GM12878 (cell line): ENCODE measurements around the gene TM4SF1. TPM values are rescaled to one million over a fixed set of nuclear protein-coding genes. Genes with fewer than 3 reads are reported as not detected.

Experiments
- ATAC-seq: fragments of 200-7000 bp; cut with Tn5 transposase; 3 replicates; pipeline ENCODE4 v1.9.1; 2020; ENCODE audit warnings: mild to moderate bottlenecking, moderate library complexity
- BruUV-seq: library from RNA; stranded (reverse); fragments of 400-500 nt; replicated peaks from 2 replicates; lab custom pipeline; 2021; lab: Mats Ljungman, UMichigan
- CTCF ChIA-PET: fragments of 300-600 bp; sonication (Branson Sonifier 250); formaldehyde crosslinking; extraction: SDS; loops from one replicate; lab custom pipeline; 2021; ENCODE audit warnings: inconsistent platforms; lab: Yijun Ruan, JAX
- POLR2A ChIA-PET: fragments of 350-600 bp; formaldehyde crosslinking; extraction: SDS; loops from one replicate; lab custom pipeline; 2021; ENCODE audit warnings: inconsistent platforms; lab: Charles Lee
- RAD21 ChIA-PET: fragments of 300-600 bp; sonication (Branson Sonifier 250); formaldehyde crosslinking; loops from one replicate; lab custom pipeline; 2023; ENCODE audit warnings: antibody characterized with exemption; ENCODE audit not compliant: unreplicated experiment; lab: Charles Lee
- SMC1A ChIA-PET: fragments of 300-600 bp; sonication (Branson Sonifier 250); formaldehyde crosslinking; loops from one replicate; lab custom pipeline; 2023; ENCODE audit not compliant: unreplicated experiment, uncharacterized antibody; lab: Charles Lee
- DNase-seq: peaks from one replicate; pipeline ENCODE4 v3.0.0-alpha.2; 2011; ENCODE audit warnings: low read depth, low spot score
- FAIRE-seq: peaks from 3 replicates; lab custom pipeline; 2011; peaks lifted over from hg19 to GRCh38; lab: Jason Lieb, UNC
- H2AFZ ChIP-seq: 2 replicates; pipeline ENCODE4 v1.6.0; 2011; ENCODE audit warnings: low read depth, low read length, control low read depth; ENCODE audit not compliant: control insufficient read depth
- H3K27ac ChIP-seq: 2 replicates; pipeline ENCODE4 v1.5.1; 2011; ENCODE audit warnings: control low read depth; ENCODE audit not compliant: control insufficient read depth, insufficient read depth
- H3K27me3 ChIP-seq, 2 experiments: replicated peaks in 1 of 2; 2 replicates each; pipeline versions ENCODE4 v1.6.0 to v1.6.1; 2011; ENCODE audit warnings: low read length in 1 of 2; ENCODE audit not compliant: control insufficient read depth in 2 of 2, insufficient read depth in 2 of 2
- H3K36me3 ChIP-seq, 2 experiments: 2 replicates each; pipeline ENCODE4 v1.5.1; 2011; ENCODE audit warnings: low read length in 1 of 2; ENCODE audit not compliant: control insufficient read depth in 2 of 2, insufficient read depth in 2 of 2
- H3K4me1 ChIP-seq: 2 replicates; pipeline ENCODE4 v1.6.1; 2011; ENCODE audit warnings: mild to moderate bottlenecking, low read length, moderate library complexity, mixed read lengths; ENCODE audit not compliant: control insufficient read depth, insufficient read depth
- H3K4me2 ChIP-seq: 2 replicates; pipeline ENCODE4 v1.6.0; 2011; ENCODE audit warnings: control low read depth; ENCODE audit not compliant: control insufficient read depth, insufficient read depth
- H3K4me3 ChIP-seq: fragments of 200-600 bp; sonication (generic); 2 replicates; pipeline ENCODE4 v1.5.1; 2016
- H3K79me2 ChIP-seq: 2 replicates; pipeline ENCODE4 v1.6.0; 2011; ENCODE audit warnings: low read length; ENCODE audit not compliant: control insufficient read depth, insufficient read depth
- H3K9ac ChIP-seq: 2 replicates; pipeline ENCODE4 v1.8.0; 2011; ENCODE audit warnings: low read length, control low read depth, mixed read lengths; ENCODE audit not compliant: control insufficient read depth, insufficient read depth
- H3K9me3 ChIP-seq: replicated peaks from 3 replicates; pipeline ENCODE4 v1.5.1; 2011; ENCODE audit warnings: mild to moderate bottlenecking, low read length; ENCODE audit not compliant: control insufficient read depth, insufficient read depth
- H4K20me1 ChIP-seq: 2 replicates; pipeline ENCODE4 v1.6.0; 2011; ENCODE audit not compliant: control insufficient read depth, insufficient read depth
- PML ChIP-seq: IDR thresholded peaks from 2 replicates; pipeline ENCODE4 v1.6.1; 2012; ENCODE audit warnings: low read length, inconsistent platforms
- WGBS: methylation state at CpG from one replicate; pipeline ENCODE4 v1.1.6; 2016; ENCODE audit warnings: low lambda C conversion rate; ENCODE audit not compliant: insufficient replicate concordance, insufficient coverage; ENCODE audit errors: missing lambda C conversion rate; 5-methylcytosine and 5-hydroxymethylcytosine counted together
- in situ Hi-C: fragments of 300-500 bp; cut with MboI; formaldehyde crosslinking; loops from 9 replicates; pipeline ENCODE4 v1.14.3; 2018; ENCODE audit warnings: mixed read lengths
- intact Hi-C: fragments of 100-400 bp; cut with micrococcal nuclease; formaldehyde crosslinking; loops from one replicate; pipeline ENCODE4 v1.14.2; 2022; ENCODE audit not compliant: unreplicated experiment
- polyA plus RNA-seq, 11 experiments: library from polyadenylated mRNA; depleted of rRNA in 4 of 11; unstranded in 6 of 11; stranded (reverse) in 5 of 11; fragments of >200 nt; fragmentation: Nextera tagmentation in 4 of 11; fragmentation: Illumina TruSeq in 1 of 11; extraction: Ambion mirVana in 4 of 11; extraction: Trizol in 1 of 11; gene quantifications; 1 replicate in 1 of 11; 2 replicates in 10 of 11; pipeline versions ENCODE4 v1.2.1 to v1.2.3, GENCODE V29; 2011 to 2016; ENCODE audit warnings: inconsistent platforms in 2 of 11, missing spikeins in 2 of 11, low read depth in 1 of 11
- total RNA-seq, 4 experiments: library from RNA; depleted of rRNA in 3 of 4; stranded (reverse); fragments of >200 nt in 3 of 4; fragmentation: Illumina TruSeq in 1 of 4; extraction: Trizol in 1 of 4; gene quantifications; 2 replicates each; pipeline versions ENCODE4 v1.2.1 to v1.2.3, GENCODE V29; 2013 to 2021
- TF ChIP-seq, protein P1 (sequence below): fragments of 450-650 bp; IDR thresholded peaks from 2 replicates; pipeline ENCODE4 v1.6.1; 2017; ENCODE audit warnings: antibody characterized with exemption, mild to moderate bottlenecking, moderate library complexity

TM4SF1 gene
- total and polyA plus RNA-seq, 10 of the 15 experiments (the other 5 are each of a cell fraction or from before 2014, with no cell fraction given): 0.05 to 1.2 TPM; not detected in 8

DNA sequence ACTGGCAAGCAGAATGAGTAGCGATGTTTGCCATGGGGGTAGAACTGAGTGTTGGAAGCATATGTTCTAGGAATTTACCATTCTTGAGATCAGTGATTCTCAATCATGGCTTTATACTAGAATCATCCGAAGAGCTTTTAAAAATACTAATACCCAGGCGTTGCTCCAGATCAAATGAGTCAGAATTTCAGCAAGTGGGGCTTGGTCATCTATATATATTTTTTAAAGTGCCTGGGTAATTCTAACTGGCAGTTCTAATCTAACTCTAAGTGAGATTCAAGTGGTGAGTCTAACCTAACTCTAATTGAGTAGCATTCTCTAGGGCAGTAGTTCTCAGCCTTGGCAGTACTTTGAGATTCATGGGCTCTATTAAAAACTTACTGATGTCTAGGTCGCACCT lies 20.8 kb downstream of the TM4SF1 start:
- H3K4me3 ChIP-seq: no peak overlapping the region
- no peak for ATAC-seq
- no peak overlapping the region for H3K4me2 ChIP-seq
- no peaks in the 10 kb centered on the region for H3K36me3 ChIP-seq
- no peak overlapping the region for H3K9ac ChIP-seq
- no peaks in the 10 kb centered on the region for H4K20me1 ChIP-seq
- no peaks in the 10 kb centered on the region for H3K27me3 ChIP-seq
- no TSS peak for BruUV-seq
- SMC1A ChIA-PET: interaction anchor here (1.9 kb wide), 1 partner anchor 13 kb away, joined by 4 read pairs; no protein-coding TSS in a partner anchor
- RAD21 ChIA-PET: no interaction called here
- no peak overlapping the region for H3K27ac ChIP-seq
- H3K4me1 ChIP-seq: no peaks in the 10 kb centered on the region
- CTCF ChIA-PET: interaction anchor here (1.1 to 1.9 kb wide), 3 partner anchors 16 to 131 kb away, joined by 4 to 12 read pairs (median 4); no protein-coding TSS in a partner anchor
- in situ Hi-C loops: no loop called here
- no peaks in the 10 kb centered on the region for H3K79me2 ChIP-seq
- POLR2A ChIA-PET: interaction anchor here (0.6 kb wide), 1 partner anchor 1925 kb away, joined by 8 read pairs; no protein-coding TSS in a partner anchor
- no peak for TF ChIP-seq PML
- TF ChIP-seq, protein P1, sequence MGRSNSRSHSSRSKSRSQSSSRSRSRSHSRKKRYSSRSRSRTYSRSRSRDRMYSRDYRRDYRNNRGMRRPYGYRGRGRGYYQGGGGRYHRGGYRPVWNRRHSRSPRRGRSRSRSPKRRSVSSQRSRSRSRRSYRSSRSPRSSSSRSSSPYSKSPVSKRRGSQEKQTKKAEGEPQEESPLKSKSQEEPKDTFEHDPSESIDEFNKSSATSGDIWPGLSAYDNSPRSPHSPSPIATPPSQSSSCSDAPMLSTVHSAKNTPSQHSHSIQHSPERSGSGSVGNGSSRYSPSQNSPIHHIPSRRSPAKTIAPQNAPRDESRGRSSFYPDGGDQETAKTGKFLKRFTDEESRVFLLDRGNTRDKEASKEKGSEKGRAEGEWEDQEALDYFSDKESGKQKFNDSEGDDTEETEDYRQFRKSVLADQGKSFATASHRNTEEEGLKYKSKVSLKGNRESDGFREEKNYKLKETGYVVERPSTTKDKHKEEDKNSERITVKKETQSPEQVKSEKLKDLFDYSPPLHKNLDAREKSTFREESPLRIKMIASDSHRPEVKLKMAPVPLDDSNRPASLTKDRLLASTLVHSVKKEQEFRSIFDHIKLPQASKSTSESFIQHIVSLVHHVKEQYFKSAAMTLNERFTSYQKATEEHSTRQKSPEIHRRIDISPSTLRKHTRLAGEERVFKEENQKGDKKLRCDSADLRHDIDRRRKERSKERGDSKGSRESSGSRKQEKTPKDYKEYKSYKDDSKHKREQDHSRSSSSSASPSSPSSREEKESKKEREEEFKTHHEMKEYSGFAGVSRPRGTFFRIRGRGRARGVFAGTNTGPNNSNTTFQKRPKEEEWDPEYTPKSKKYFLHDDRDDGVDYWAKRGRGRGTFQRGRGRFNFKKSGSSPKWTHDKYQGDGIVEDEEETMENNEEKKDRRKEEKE: no peak
- TF ChIP-seq, all 136 proteins: peak for 0
- intact Hi-C loops: loop anchor here (1.0 kb wide), 1 partner anchor 23 kb away; no protein-coding TSS in a partner anchor
- 66% methylated on average over 4 of the region's 4 CpGs for WGBS
- no peak for FAIRE-seq
- Histone ChIP-seq H2AFZ (no peak overlapping the region), H3K9me3 (no peaks in the 10 kb centered on the region)
- no peak for DNase-seq
